Measurements from ENCODE around the gene ARRDC5. TPM values are rescaled to one million over a fixed set of nuclear protein-coding genes. Genes with fewer than 3 reads are reported as not detected.
A peak's percentile ranks its signal among the peaks of the same experiment; 100 is the strongest.

The ARRDC5 gene
- total and polyA plus RNA-seq, 2 of the 13 experiments (the other 11 are each of a cell fraction or from before 2014, with no cell fraction given) = not detected

GRCh38 chr19:4911786-4912672, 9.3 kb upstream of the ARRDC5 start (continued):
- TF ChIP-seq THAP8 (CRISPR knock-in tag; IDR thresholded peaks at IDR 0.05; ENCODE audit: borderline replicate concordance) (no peak), MED13 (CRISPR knock-in tag; IDR thresholded peaks at IDR 0.05) (0 out of 2 replicates have a peak, but pooled peaks have one; percentile 28), PAWR (CRISPR knock-in tag; IDR thresholded peaks at IDR 0.05; ENCODE audit: borderline replicate concordance) (no peak), TOE1 (CRISPR knock-in tag; IDR thresholded peaks at IDR 0.05) (no peak), ZNF839 (CRISPR knock-in tag; IDR thresholded peaks at IDR 0.05; ENCODE audit: borderline replicate concordance) (no peak), ZNF124 (CRISPR knock-in tag; IDR thresholded peaks at IDR 0.05) (no peak), BRF2 (CRISPR knock-in tag; IDR thresholded peaks at IDR 0.05) (no peak), SNAI1 (CRISPR knock-in tag; IDR thresholded peaks at IDR 0.05; ENCODE audit: borderline replicate concordance) (no peak), SMAD9 (CRISPR knock-in tag; IDR thresholded peaks at IDR 0.05) (no peak), GATA4 (IDR thresholded peaks at IDR 0.05; ENCODE audit: borderline replicate concordance, low read depth) (no peak), ZNF720 (CRISPR knock-in tag; IDR thresholded peaks at IDR 0.05) (no peak), ZNF354B (CRISPR knock-in tag; IDR thresholded peaks at IDR 0.05) (no peak), ISX (CRISPR knock-in tag; conservative IDR thresholded peaks at IDR 0.05) (no peak), TAF15 (IDR thresholded peaks at IDR 0.05; ENCODE audit: low read depth, low read length, poor library complexity, severe bottlenecking) (no peak), MAFG (CRISPR knock-in tag; IDR thresholded peaks at IDR 0.05) (no peak), ZIK1 (CRISPR knock-in tag; IDR thresholded peaks at IDR 0.05; ENCODE audit: borderline replicate concordance, low read depth) (no peak), DBP (CRISPR knock-in tag; IDR thresholded peaks at IDR 0.05; ENCODE audit: not compliant biosample characterization) (no peak), NR2F6 (IDR thresholded peaks at IDR 0.05) (no peak), NR2F6 (CRISPR knock-in tag; IDR thresholded peaks at IDR 0.05) (no peak), ZNF598 (CRISPR knock-in tag; IDR thresholded peaks at IDR 0.05; ENCODE audit: borderline replicate concordance) (no peak), ZNF660 (CRISPR knock-in tag; IDR thresholded peaks at IDR 0.05; ENCODE audit: borderline replicate concordance, low read depth) (no peak), ZNF282 (IDR thresholded peaks at IDR 0.05; ENCODE audit: partially characterized antibody) (no peak), ZBTB33 (CRISPR knock-in tag; IDR thresholded peaks at IDR 0.05) (peak; percentile 98), ZNF138 (CRISPR knock-in tag; IDR thresholded peaks at IDR 0.05; ENCODE audit: low read depth) (no peak), ZSCAN25 (CRISPR knock-in tag; IDR thresholded peaks at IDR 0.05) (no peak), MEF2D (CRISPR knock-in tag; IDR thresholded peaks at IDR 0.05) (no peak), NRL (CRISPR knock-in tag; IDR thresholded peaks at IDR 0.05; ENCODE audit: borderline replicate concordance) (no peak), NFKBIZ (CRISPR knock-in tag; IDR thresholded peaks at IDR 0.05) (no peak)
